HG03066 (cell line): Measurements from ENCODE around the gene TNPO3.
"Not testable (repeated sequence)": the region's sequence is repeated elsewhere in the genome, so short reads cannot be mapped to it uniquely, and the experiment has no call there.

Experiments used
- ATAC-seq: cut with Tn5 transposase; IDR thresholded peaks from one replicate; pipeline ENCODE4 v1.9.1; 2021; ENCODE audit warnings: low read depth; ENCODE audit not compliant: unreplicated experiment

TNPO3 gene

GRCh38 chr7:129072479-129073011 lies 17.6 kb upstream of the TNPO3 start:
- ATAC-seq, result no peak

- ATAC-seq, result no peak
Observed at GRCh38 chr7:129069021-129069420, 14.1 kb upstream of the TNPO3 start.

DNA sequence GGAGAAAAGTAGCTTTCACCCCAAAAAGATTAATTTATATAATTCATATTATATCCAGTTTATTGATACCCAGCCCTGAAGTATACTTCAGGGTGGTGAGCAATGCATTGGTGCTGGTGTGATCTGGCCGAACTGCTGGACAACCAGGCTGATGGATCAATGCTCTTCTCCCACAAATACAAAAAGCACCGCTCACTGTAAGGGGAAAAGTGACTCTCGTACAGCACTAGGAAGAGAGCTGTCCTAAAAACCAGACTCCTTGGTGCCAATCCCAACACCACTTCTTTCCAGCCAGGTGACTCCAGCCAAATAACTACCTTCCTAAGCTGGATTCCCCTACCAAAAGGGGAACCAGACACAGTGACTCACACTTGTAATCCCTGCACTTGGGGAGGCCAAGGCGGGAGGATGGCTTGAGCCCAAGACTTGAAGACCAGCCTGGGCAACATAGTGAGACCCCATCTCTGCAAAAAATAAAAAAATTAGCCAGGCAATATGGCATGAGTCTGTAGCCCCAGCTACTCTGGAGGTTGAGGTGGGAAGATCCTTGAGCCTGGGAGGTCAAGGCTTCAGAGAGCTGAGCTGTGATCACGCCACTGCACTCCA lies 13.1 kb upstream of the TNPO3 start:
- no peak for ATAC-seq

- ATAC-seq, result not testable (repeated sequence)
Observed at GRCh38 chr7:129067132-129067561, 12.2 kb upstream of the TNPO3 start.

GRCh38 chr7:129066290-129067131 lies 11.6 kb upstream of the TNPO3 start:
- no peak for ATAC-seq

GRCh38 chr7:129055861-129056464 lies 1.1 kb upstream of the TNPO3 start:
- no peak for ATAC-seq

- ATAC-seq, result peak; percentile 15
Observed at GRCh38 chr7:129055294-129055816, 444 bp upstream of the TNPO3 start.

- ATAC-seq, result peak; percentile 5
Observed at GRCh38 chr7:129053938-129054437, 923 bp downstream of the TNPO3 start.

- no peak for ATAC-seq
Observed at GRCh38 chr7:129052441-129052840, 2.5 kb downstream of the TNPO3 start.

DNA sequence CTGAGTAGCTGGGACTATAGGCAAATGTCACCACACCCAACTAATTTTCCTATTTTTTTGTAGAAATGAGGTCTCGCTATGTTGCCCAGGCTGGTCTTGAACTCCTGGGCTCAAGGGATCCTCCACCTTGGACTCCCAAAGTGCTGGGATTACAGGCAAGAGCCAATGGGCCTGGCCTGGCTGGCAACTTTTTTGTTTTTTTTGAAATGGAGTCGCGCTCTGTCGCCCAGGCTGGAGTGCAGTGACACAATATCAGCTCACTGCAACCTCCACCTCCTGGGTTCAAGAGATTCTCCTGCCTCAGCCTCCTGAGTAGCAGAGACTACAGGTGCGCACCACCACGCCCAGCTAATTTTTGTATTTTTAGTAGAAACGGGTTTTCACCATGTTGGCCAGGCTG lies 3.5 kb downstream of the TNPO3 start:
- ATAC-seq, result not testable (repeated sequence)

DNA sequence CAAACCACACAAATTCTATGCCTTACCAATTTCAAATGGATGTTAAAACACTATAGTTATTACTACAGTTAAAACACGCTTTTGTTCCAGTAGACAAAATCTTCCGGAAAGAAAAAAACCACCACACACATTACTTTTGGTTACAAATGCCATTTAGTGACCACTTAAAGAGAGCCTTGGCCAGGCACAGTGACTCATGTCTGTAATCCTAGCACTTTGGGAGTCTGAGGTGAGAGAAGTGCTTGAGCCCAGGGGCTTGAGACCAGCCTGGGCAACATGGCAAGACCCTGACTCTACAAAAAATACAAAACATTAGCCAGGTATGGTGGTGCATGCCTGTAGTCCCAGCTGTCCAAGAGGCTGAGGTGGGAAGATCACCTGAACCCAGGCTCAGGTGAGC lies 7.2 kb downstream of the TNPO3 start:
- ATAC-seq, result no peak

- no peak for ATAC-seq
Observed at GRCh38 chr7:129045682-129046081, 9.2 kb downstream of the TNPO3 start.

- ATAC-seq, result no peak
Observed at GRCh38 chr7:129043012-129043411, 11.9 kb downstream of the TNPO3 start.

GRCh38 chr7:129041142-129042085 lies 13.5 kb downstream of the TNPO3 start:
- no peak for ATAC-seq

DNA sequence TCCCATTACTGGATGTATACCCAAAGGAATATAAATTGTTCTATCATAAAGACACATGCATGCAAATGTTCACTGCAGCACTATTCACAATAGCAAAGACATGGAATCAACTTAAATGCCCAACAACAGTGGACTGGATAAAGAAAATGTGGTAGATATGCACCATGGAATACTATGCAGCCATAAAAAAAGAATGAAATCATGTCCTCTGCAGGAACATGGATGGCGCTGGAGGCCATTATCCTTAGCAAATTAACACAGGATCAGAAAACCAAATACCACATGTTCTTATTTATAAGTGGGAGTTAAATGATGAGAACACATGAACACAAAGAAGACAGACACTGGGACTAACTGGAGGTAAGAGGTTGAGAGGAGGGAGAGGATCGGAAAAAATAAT lies 16.4 kb downstream of the TNPO3 start:
- not testable (repeated sequence) for ATAC-seq

DNA sequence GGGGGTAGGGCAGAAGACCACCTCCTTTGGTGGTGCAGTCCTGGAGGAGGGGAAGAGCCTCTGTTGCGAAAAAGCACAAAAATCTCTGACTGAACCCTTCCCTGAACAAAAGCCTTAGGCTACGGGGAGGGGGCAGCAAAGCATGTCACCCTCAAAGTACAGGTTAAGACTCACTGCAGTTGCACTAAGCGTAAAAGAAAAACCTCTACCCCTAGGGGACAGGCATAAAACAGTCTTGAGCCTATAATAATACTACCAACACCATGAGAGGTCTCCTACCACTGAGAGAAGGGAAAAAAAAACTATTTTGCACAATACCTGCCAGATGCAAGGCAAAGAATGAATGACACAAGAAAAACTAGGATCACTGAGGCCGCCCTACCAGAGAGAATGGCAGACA lies 17.3 kb downstream of the TNPO3 start:
- no peak for ATAC-seq

- ATAC-seq, result no peak
Observed at GRCh38 chr7:129032017-129032416, 22.9 kb downstream of the TNPO3 start.

DNA sequence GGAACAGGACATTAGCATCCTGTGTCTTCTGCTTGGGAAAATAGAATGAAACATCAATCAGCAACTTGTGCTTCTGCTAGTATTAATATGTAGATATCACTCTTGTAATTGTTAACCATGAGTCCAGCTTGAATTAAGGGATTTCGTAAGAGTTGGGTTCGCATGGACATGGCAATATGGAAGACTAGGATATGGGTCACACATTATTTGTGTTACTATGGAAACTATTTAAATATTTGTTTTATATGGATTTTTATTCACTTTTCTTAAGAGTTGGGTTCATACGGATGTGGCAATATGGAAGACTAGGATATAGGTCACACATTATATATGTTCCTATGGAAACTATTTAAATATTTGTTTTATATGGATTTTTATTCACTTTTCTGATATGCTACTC lies 24.5 kb downstream of the TNPO3 start:
- no peak for ATAC-seq

DNA sequence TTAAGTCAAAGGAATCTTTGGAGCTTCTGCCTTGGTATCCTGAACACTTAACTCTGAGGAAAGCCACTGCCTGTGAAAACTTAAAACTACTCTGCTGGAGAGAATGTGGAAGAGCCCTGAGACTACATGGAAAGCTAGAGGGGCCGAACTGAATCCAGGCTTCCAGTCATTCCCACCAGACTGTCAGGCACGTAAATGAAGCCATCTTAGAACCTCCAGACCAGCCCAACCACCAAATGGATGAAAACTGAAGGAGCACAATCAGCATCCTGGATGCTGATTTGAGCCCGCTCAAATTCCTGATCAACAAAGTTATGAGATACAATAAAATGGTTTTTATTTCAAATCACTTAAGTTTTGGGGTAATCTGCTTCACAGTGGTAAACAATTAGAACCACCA lies 30.8 kb downstream of the TNPO3 start:
- ATAC-seq, result no peak

GRCh38 chr7:129021656-129022055 lies 33.3 kb downstream of the TNPO3 start:
- ATAC-seq, result no peak
